Spleen (tissue), 11 donors: ENCODE results near the gene OR51V1. TPM values are rescaled to one million over a fixed set of nuclear protein-coding genes. Genes with fewer than 3 reads are reported as not detected.

ENCODE experiments used
- DNase-seq: peaks from one replicate; pipeline ENCODE4 v3.0.0-alpha.2; 2020
- H3K27ac ChIP-seq, 8 donors: fragments of 200-600 bp; sonication (generic) in 7 of 8; 1 replicate in 4 of 8; 2 replicates in 4 of 8; pipeline versions ENCODE4 v1.5.0 to v1.8.0; 2016 to 2021; ENCODE audit warnings: inconsistent platforms in 4 of 8, mild to moderate bottlenecking in 4 of 8, moderate library complexity in 1 of 8
- H3K27me3 ChIP-seq, 7 donors: fragments of 200-600 bp; sonication (generic) in 6 of 7; replicated peaks in 1 of 7; 1 replicate in 4 of 7; 2 replicates in 3 of 7; pipeline versions ENCODE4 v1.5.0 to v1.8.0; 2016 to 2021; ENCODE audit warnings: inconsistent platforms in 3 of 7, mild to moderate bottlenecking in 1 of 7
- H3K36me3 ChIP-seq, 6 donors: fragments of 200-600 bp; sonication (generic) in 5 of 6; 1 replicate in 4 of 6; 2 replicates in 2 of 6; pipeline versions ENCODE4 v1.5.0 to v1.8.0; 2016 to 2021; ENCODE audit warnings: inconsistent platforms in 2 of 6
- H3K4me1 ChIP-seq, 6 donors: fragments of 200-600 bp; sonication (generic) in 5 of 6; 1 replicate in 3 of 6; 2 replicates in 3 of 6; pipeline versions ENCODE4 v1.5.0 to v1.8.0; 2016 to 2021; ENCODE audit warnings: inconsistent platforms in 3 of 6
- H3K4me3 ChIP-seq, 8 donors: fragments of 200-600 bp; sonication (generic) in 7 of 8; 1 replicate in 4 of 8; 2 replicates in 4 of 8; pipeline versions ENCODE4 v1.5.0 to v1.8.0; 2016 to 2021; ENCODE audit warnings: inconsistent platforms in 4 of 8, mild to moderate bottlenecking in 4 of 8, moderate library complexity in 2 of 8
- H3K9me3 ChIP-seq, 8 donors: fragments of 200-600 bp; sonication (generic) in 7 of 8; 1 replicate in 4 of 8; 2 replicates in 4 of 8; pipeline versions ENCODE4 v1.5.0 to v1.8.0; 2016 to 2021; ENCODE audit warnings: inconsistent platforms in 4 of 8
- CTCF ChIP-seq, 11 experiments: fragments of 200-600 bp in 7 of 11; fragments of 450-650 bp in 4 of 11; sonication (generic) in 4 of 11; IDR thresholded peaks in 8 of 11; conservative IDR thresholded peaks in 3 of 11; 1 replicate in 7 of 11; 2 replicates in 4 of 11; pipeline versions ENCODE4 v1.4.0 to v1.8.0; 2016 to 2021; ENCODE audit warnings: antibody characterized with exemption in 11 of 11, inconsistent platforms in 4 of 11, mild to moderate bottlenecking in 1 of 11
- POLR2A ChIP-seq, 3 donors: fragments of 450-650 bp; IDR thresholded peaks; one replicate each; pipeline ENCODE4 v1.5.1; 2017; ENCODE audit warnings: antibody characterized with exemption in 3 of 3, mild to moderate bottlenecking in 1 of 3
- POLR2AphosphoS5 ChIP-seq, 3 donors: sonication (generic); formaldehyde crosslinking; IDR thresholded peaks; one replicate each; pipeline ENCODE4 v1.5.1; 2017; ENCODE audit warnings: antibody characterized with exemption in 3 of 3
- WGBS, 5 donors: extraction: QIAGEN DNeasy Blood & Tissue Kit in 3 of 5; methylation state at CpG; one replicate each; pipeline versions ENCODE4 v1.1.5 to v1.1.7; 2013 to 2018; 5-methylcytosine and 5-hydroxymethylcytosine counted together
- intact Hi-C: fragments of 100-400 bp; cut with DNase I; formaldehyde crosslinking; loops from one replicate; pipeline ENCODE4 v1.15.0; 2023; ENCODE audit warnings: low total_unique reads
- polyA plus RNA-seq, 3 donors: library from polyadenylated mRNA; stranded (reverse); fragments of 200-250 nt; gene quantifications; one replicate each; pipeline ENCODE4 v1.2.1, GENCODE V29; 2013
- total RNA-seq, 7 donors: library from RNA; depleted of rRNA in 3 of 7; stranded (reverse); fragments of >200 nt in 3 of 7; fragmentation: NEBNext Ultra II Directional in 4 of 7; extraction: Animal tissue kit (Norgen Biotek cat#: 25700) in 4 of 7; gene quantifications; one replicate each; pipeline versions ENCODE4 v1.1.0 to v1.2.1, GENCODE V29; 2016 to 2021
- donor health status: healthy with polysubstance abuse.
- donor health status: DM: no; HTN: no; CAD: no; lungs with moderate emphysema.
- donor health status: DM: no; HTN: no; CAD: no.
- donor health status: Bipolar disorder and iron deficiency.
- donor health status: healthy.
- donor health status: DM: no; HTN: no; CAD: no.
- donor health status: DM: yes; HTN: yes; CAD: no.

OR51V1 gene
- total and polyA plus RNA-seq, 10 donors, result not detected

GRCh38 chr11:5227681-5228080, 27.2 kb upstream of the OR51V1 start:
- TF ChIP-seq CTCF (IDR thresholded peaks at IDR 0.05 in 8 of 11, conservative IDR thresholded peaks at IDR 0.05 in 3 of 11), result no peak
- no peak for TF ChIP-seq POLR2AphosphoS5 (IDR thresholded peaks at IDR 0.05)
- no peak for TF ChIP-seq POLR2A (IDR thresholded peaks at IDR 0.05)
- WGBS, 5 donors, result 38 to 74% (median 64%) methylated on average over 1 of the region's 1 CpG

GRCh38 chr11:5226732-5227310, 26.3 kb upstream of the OR51V1 start, which contains the start of gene HBB:
Gene HBB (minus strand): TSS chr11:5227071. CDS start chr11:5227021, 50 bp downstream.
- 79 to 88% (median 84%) methylated on average over 3 of the region's 3 CpGs for WGBS, 5 donors
- no peaks in the 10 kb centered on the region for H3K4me1 ChIP-seq
- intact Hi-C loops, result no loop called here
- no peak within 1 kb of the TSS for H3K4me3 ChIP-seq
- TF ChIP-seq POLR2A (IDR thresholded peaks at IDR 0.05) (no peak), POLR2AphosphoS5 (IDR thresholded peaks at IDR 0.05) (no peak), CTCF (IDR thresholded peaks at IDR 0.05 in 8 of 11, conservative IDR thresholded peaks at IDR 0.05 in 3 of 11) (no peak)
- peaks cover 0 to 5% (median 0%) of the 10 kb centered on the region in 8 donors for H3K9me3 ChIP-seq
- H3K36me3 ChIP-seq, result no peaks in the 10 kb centered on the region
- no peak within 1 kb of the TSS for H3K27ac ChIP-seq
- no peaks in the 10 kb centered on the region for H3K27me3 ChIP-seq
- no peak for DNase-seq

More at GRCh38 chr11:5227681-5228080, 27.2 kb upstream of the OR51V1 start:
- DNase-seq, result no peak
- intact Hi-C loops, result no loop called here
- Histone ChIP-seq H3K36me3 (no peaks in the 10 kb centered on the region), H3K4me3 (no peak overlapping the region), H3K9me3 (no peaks in the 10 kb centered on the region), H3K4me1 (no peaks in the 10 kb centered on the region), H3K27me3 (no peaks in the 10 kb centered on the region), H3K27ac (no peak overlapping the region)

- no peak for TF ChIP-seq POLR2A (IDR thresholded peaks at IDR 0.05)
- no peak for TF ChIP-seq POLR2AphosphoS5 (IDR thresholded peaks at IDR 0.05)
- no peak for TF ChIP-seq CTCF (IDR thresholded peaks at IDR 0.05 in 8 of 11, conservative IDR thresholded peaks at IDR 0.05 in 3 of 11)
- peaks cover 0 to 8% (median 0%) of the 10 kb centered on the region in 8 donors for H3K9me3 ChIP-seq
- no peaks in the 10 kb centered on the region for H3K4me1 ChIP-seq
- intact Hi-C loops, result no loop called here
- H3K27ac ChIP-seq, result no peak overlapping the region
- no peak for DNase-seq
- 62 to 83% (median 67%) methylated on average over 2 of the region's 2 CpGs for WGBS, 5 donors
- H3K36me3 ChIP-seq, result no peaks in the 10 kb centered on the region
- no peak overlapping the region for H3K4me3 ChIP-seq
- H3K27me3 ChIP-seq, result no peaks in the 10 kb centered on the region
Observed at GRCh38 chr11:5225480-5225871, 25.0 kb upstream of the OR51V1 start.

- Histone ChIP-seq H3K27me3 (no peaks in the 10 kb centered on the region), H3K27ac (no peak overlapping the region), H3K4me1 (no peaks in the 10 kb centered on the region), H3K36me3 (no peaks in the 10 kb centered on the region), H3K4me3 (no peak overlapping the region), H3K9me3 (peaks cover 0 to 8% (median 0%) of the 10 kb centered on the region in 8 donors)
- no peak for TF ChIP-seq CTCF (IDR thresholded peaks at IDR 0.05 in 8 of 11, conservative IDR thresholded peaks at IDR 0.05 in 3 of 11)
- TF ChIP-seq POLR2A (IDR thresholded peaks at IDR 0.05), result no peak
- TF ChIP-seq POLR2AphosphoS5 (IDR thresholded peaks at IDR 0.05), result no peak
- WGBS, 5 donors, result 71 to 77% (median 74%) methylated on average over 6 of the region's 6 CpGs
- intact Hi-C loops, result no loop called here
- DNase-seq, result no peak
Observed at GRCh38 chr11:5224538-5225479, 24.3 kb upstream of the OR51V1 start.
